Lower lobe of right lung (tissue), 2 donors: ENCODE results near the gene KRT16. TPM values are rescaled to one million over a fixed set of nuclear protein-coding genes. Genes with fewer than 3 reads are reported as not detected.

ENCODE experiments used
- ATAC-seq, 2 donors: fragments of 200-7000 bp; cut with Tn5 transposase; one replicate each; pipeline ENCODE4 v1.9.1; 2020 to 2022; ENCODE audit warnings: mild to moderate bottlenecking in 2 of 2, moderate library complexity in 2 of 2
- DNase-seq: peaks from one replicate; pipeline ENCODE4 v3.0.0-alpha.2; 2020
- H3K27ac ChIP-seq: fragments of 200-600 bp; one replicate; pipeline ENCODE4 v1.8.0; 2022
- H3K27me3 ChIP-seq: fragments of 200-600 bp; one replicate; pipeline ENCODE4 v1.8.0; 2022; ENCODE audit warnings: low read depth
- H3K36me3 ChIP-seq: fragments of 200-600 bp; one replicate; pipeline ENCODE4 v1.8.0; 2022; ENCODE audit warnings: mild to moderate bottlenecking
- H3K4me1 ChIP-seq: fragments of 200-600 bp; one replicate; pipeline ENCODE4 v1.8.0; 2022
- H3K4me3 ChIP-seq: fragments of 200-600 bp; one replicate; pipeline ENCODE4 v1.8.0; 2022; ENCODE audit warnings: mild to moderate bottlenecking
- H3K9me3 ChIP-seq: fragments of 200-600 bp; one replicate; pipeline ENCODE4 v1.8.0; 2022
- CTCF ChIP-seq: fragments of 200-600 bp; IDR thresholded peaks from one replicate; pipeline ENCODE4 v1.8.0; 2022; ENCODE audit warnings: antibody characterized with exemption, mild to moderate bottlenecking
- intact Hi-C: fragments of 100-400 bp; cut with DNase I; formaldehyde crosslinking; loops from one replicate; pipeline ENCODE4 v1.11.0; 2022
- total RNA-seq: library from RNA; stranded (reverse); fragmentation: NEBNext Ultra II Directional; extraction: Animal tissue kit (Norgen Biotek cat#: 25700); gene quantifications from one replicate; pipeline ENCODE4 v1.2.1, GENCODE V29; 2021
- donor health status: DM: no; HTN: yes; CAD: no; lungs with severe emphysema.

KRT16 gene
- total RNA-seq, 1 donor from 2014 or later = not detected

- peaks cover 10% of the 10 kb centered on the region for H3K27me3 ChIP-seq
- intact Hi-C loops = no loop called here
- H3K9me3 ChIP-seq = no peaks in the 10 kb centered on the region
- DNase-seq (no peak), ATAC-seq (no peak)
- no peak overlapping the region for H3K27ac ChIP-seq
- no peaks in the 10 kb centered on the region for H3K36me3 ChIP-seq
- TF ChIP-seq CTCF = no peak
- no peaks in the 10 kb centered on the region for H3K4me1 ChIP-seq
- no peak overlapping the region for H3K4me3 ChIP-seq
These were observed 48.9 kb downstream of the KRT16 start for GRCh38 chr17:41563607-41564170.

GRCh38 chr17:41561554-41561953, 51.0 kb downstream of the KRT16 start:
- no peaks in the 10 kb centered on the region for H3K4me1 ChIP-seq
- DNase-seq (no peak), ATAC-seq (no peak)
- peaks cover 10% of the 10 kb centered on the region for H3K27me3 ChIP-seq
- no peaks in the 10 kb centered on the region for H3K36me3 ChIP-seq
- intact Hi-C loops = no loop called here
- H3K9me3 ChIP-seq = no peaks in the 10 kb centered on the region
- no peak overlapping the region for H3K27ac ChIP-seq
- TF ChIP-seq CTCF = no peak
- no peak overlapping the region for H3K4me3 ChIP-seq

Other genes with a start within 250 kb of the KRT16 start
- gene KRT33B, start 243.0 kb downstream of the KRT16 start, total RNA-seq = not detected
- gene KRT34, start 230.5 kb downstream of the KRT16 start, total RNA-seq = not detected
- not detected for gene KRT31, start 215.2 kb downstream of the KRT16 start, total RNA-seq
- not detected for gene KRT37, start 188.2 kb downstream of the KRT16 start, total RNA-seq
- not detected for gene KRT38, start 171.8 kb downstream of the KRT16 start, total RNA-seq
- not detected for gene KRT32, start 145.4 kb downstream of the KRT16 start, total RNA-seq
- gene KRT35, start 131.6 kb downstream of the KRT16 start, total RNA-seq = not detected
- not detected for gene KRT36, start 122.9 kb downstream of the KRT16 start, total RNA-seq
- gene KRT13, start 107.2 kb downstream of the KRT16 start, total RNA-seq = 5.2 TPM
- 9.0 TPM for gene KRT15, start 93.9 kb downstream of the KRT16 start, total RNA-seq
- gene KRT19, start 84.5 kb downstream of the KRT16 start, total RNA-seq = 212 TPM
- not detected for gene KRT9, start 40.7 kb downstream of the KRT16 start, total RNA-seq
- not detected for gene KRT14, start 25.9 kb downstream of the KRT16 start, total RNA-seq
- 2.6 TPM for gene KRT17, start 11.8 kb upstream of the KRT16 start, total RNA-seq
- 943 TPM for gene EIF1, start 76.1 kb upstream of the KRT16 start, total RNA-seq
- not detected for gene GAST, start 99.6 kb upstream of the KRT16 start, total RNA-seq
- gene HAP1, start 121.9 kb upstream of the KRT16 start, total RNA-seq = 0.62 TPM
- gene JUP, start 173.9 kb upstream of the KRT16 start, total RNA-seq = 92.5 TPM
- gene P3H4, start 199.2 kb upstream of the KRT16 start, total RNA-seq = 9.2 TPM
- 27.4 TPM for gene FKBP10, start 200.2 kb upstream of the KRT16 start, total RNA-seq
- gene NT5C3B, start 223.5 kb upstream of the KRT16 start, total RNA-seq = 32.0 TPM
- 0.50 TPM for gene KLHL10, start 225.1 kb upstream of the KRT16 start, total RNA-seq